HepG2 (cell line): ENCODE results near the gene XAB2. TPM values are rescaled to one million over a fixed set of nuclear protein-coding genes. Genes with fewer than 3 reads are reported as not detected.

Source experiments
- ATAC-seq: fragments of 200-7000 bp; cut with Tn5 transposase; 3 replicates; pipeline ENCODE4 v1.9.1; 2020; ENCODE audit warnings: mild to moderate bottlenecking, moderate library complexity
- BruUV-seq: library from RNA; stranded (reverse); fragments of 400-500 nt; replicated peaks from 2 replicates; lab custom pipeline; 2021; lab: Mats Ljungman, UMichigan
- CTCF ChIA-PET: fragments of 300-600 bp; formaldehyde crosslinking; extraction: SDS; loops from one replicate; lab custom pipeline; 2021; ENCODE audit warnings: low total read pairs, inconsistent platforms, low intra/inter-chr PET ratio; lab: Yijun Ruan, JAX
- POLR2A ChIA-PET: fragments of 350-600 bp; sonication (Branson Sonifier 250); formaldehyde crosslinking; loops from one replicate; lab custom pipeline; 2020; ENCODE audit warnings: antibody characterized with exemption, inconsistent platforms; lab: Yijun Ruan, JAX
- DNase-seq: peaks from one replicate; pipeline ENCODE4 v3.0.0-alpha.2; 2015; ENCODE audit warnings: low spot score
- FAIRE-seq: peaks from 3 replicates; lab custom pipeline; 2011; peaks lifted over from hg19 to GRCh38; lab: Jason Lieb, UNC
- H2AFZ ChIP-seq: one replicate; pipeline ENCODE4 v1.6.1; 2011; ENCODE audit warnings: low read length, inconsistent platforms
- H3K27ac ChIP-seq: fragments of 300-600 bp; 3 replicates; pipeline ENCODE4 v1.8.0; 2011; ENCODE audit warnings: mixed run types, mild to moderate bottlenecking, mixed read lengths, low read length, inconsistent platforms; ENCODE audit not compliant: insufficient read depth; ENCODE audit errors: extremely low read length
- H3K27me3 ChIP-seq, 2 experiments: fragments of 200-600 bp in 1 of 2; 2 replicates in 1 of 2; 3 replicates in 1 of 2; pipeline versions ENCODE4 v1.6.0 to v1.8.0; 2011; ENCODE audit warnings: low read length in 2 of 2, mild to moderate bottlenecking in 2 of 2, moderate library complexity in 2 of 2, inconsistent platforms in 1 of 2; ENCODE audit not compliant: insufficient read depth in 2 of 2, control insufficient read depth in 1 of 2
- H3K36me3 ChIP-seq, 2 experiments: fragments of 200-600 bp in 1 of 2; replicated peaks in 1 of 2; 2 replicates in 1 of 2; 3 replicates in 1 of 2; pipeline versions ENCODE4 v1.5.1 to v1.8.0; 2011; ENCODE audit warnings: low read length in 2 of 2, inconsistent platforms in 1 of 2; ENCODE audit not compliant: insufficient read depth in 2 of 2, control insufficient read depth in 1 of 2
- H3K4me1 ChIP-seq: 2 replicates; pipeline ENCODE4 v1.5.1; 2012; ENCODE audit warnings: low read length, inconsistent platforms; ENCODE audit not compliant: insufficient read depth
- H3K4me2 ChIP-seq: 2 replicates; pipeline ENCODE4 v1.6.0; 2011; ENCODE audit warnings: low read depth, low read length, inconsistent platforms
- H3K4me3 ChIP-seq, 3 experiments: fragments of 200-600 bp in 1 of 3; sonication (generic), shearing (Covaris generic) in 1 of 3; replicated peaks in 1 of 3; 2 replicates each; pipeline ENCODE4 v1.5.1; 2011 to 2016; ENCODE audit warnings: low read length in 3 of 3, inconsistent platforms in 2 of 3, low read depth in 2 of 3, mild to moderate bottlenecking in 2 of 3, control low read depth in 1 of 3, mixed read lengths in 1 of 3; ENCODE audit not compliant: insufficient read depth in 1 of 3
- H3K79me2 ChIP-seq: one replicate; pipeline ENCODE4 v1.6.1; 2011; ENCODE audit warnings: low read length, inconsistent platforms; ENCODE audit not compliant: insufficient read depth
- H3K9ac ChIP-seq: 2 replicates; pipeline ENCODE4 v1.6.0; 2011; ENCODE audit warnings: mild to moderate bottlenecking, low read depth, low read length, inconsistent platforms; ENCODE audit not compliant: insufficient read depth
- H3K9me3 ChIP-seq: 2 replicates; pipeline ENCODE4 v1.5.1; 2012; ENCODE audit warnings: mild to moderate bottlenecking, low read length
- H4K20me1 ChIP-seq: 2 replicates; pipeline ENCODE4 v1.6.0; 2011; ENCODE audit warnings: inconsistent platforms, mild to moderate bottlenecking, low read length, moderate library complexity; ENCODE audit not compliant: insufficient read depth
- PRMT3 ChIP-seq: sonication (generic); formaldehyde crosslinking; IDR thresholded peaks from 2 replicates; pipeline ENCODE4 v1.8.1; 2022; ENCODE audit warnings: low read depth, mild to moderate bottlenecking, moderate library complexity, missing genetic modification reagents, borderline replicate concordance
- SNAI1 ChIP-seq: sonication (generic); formaldehyde crosslinking; IDR thresholded peaks from 2 replicates; pipeline ENCODE4 v1.5.0; 2020; ENCODE audit warnings: mild to moderate bottlenecking, missing genetic modification reagents, borderline replicate concordance
- ZNF180 ChIP-seq: sonication (generic); formaldehyde crosslinking; IDR thresholded peaks from 2 replicates; pipeline ENCODE4 v1.4.0; 2020; ENCODE audit warnings: low read depth, missing genetic modification reagents, borderline replicate concordance
- ZNF34 ChIP-seq: sonication (generic); formaldehyde crosslinking; IDR thresholded peaks from 2 replicates; pipeline ENCODE4 v1.4.0; 2020; ENCODE audit warnings: mild to moderate bottlenecking, missing genetic modification reagents, borderline replicate concordance
- WGBS: methylation state at CpG from one replicate; pipeline ENCODE4 v1.1.6; 2017; ENCODE audit warnings: low lambda C conversion rate; 5-methylcytosine and 5-hydroxymethylcytosine counted together
- in situ Hi-C: cut with HindIII; loops from 2 replicates; pipeline ENCODE4 v1.10.0; 2017; ENCODE audit warnings: low pct_unique_long_range_greater_than_20kb; ENCODE audit not compliant: extremely low pct_ligation_motif_present
- intact Hi-C: fragments of 100-400 bp; cut with micrococcal nuclease; formaldehyde crosslinking; loops from one replicate; pipeline ENCODE4 v1.10.0; 2022; ENCODE audit not compliant: unreplicated experiment
- polyA plus RNA-seq, 8 experiments: library from polyadenylated mRNA; depleted of rRNA in 3 of 8; stranded (reverse) in 7 of 8; unstranded in 1 of 8; fragments of >200 nt; fragmentation: Illumina TruSeq in 4 of 8; extraction: Trizol in 4 of 8; gene quantifications; 2 replicates each; pipeline versions ENCODE4 v1.2.1 to v1.2.3, GENCODE V29; 2011 to 2016; ENCODE audit warnings: low read depth in 4 of 8, missing spikeins in 1 of 8, mixed read lengths in 1 of 8; ENCODE audit not compliant: insufficient read depth in 1 of 8
- total RNA-seq, 5 experiments: library from RNA; depleted of rRNA; stranded (reverse); fragments of >200 nt; fragmentation: Illumina TruSeq; extraction: Trizol; gene quantifications; 2 replicates each; pipeline ENCODE4 v1.2.3, GENCODE V29; 2016; ENCODE audit warnings: low read depth in 1 of 5
- TF ChIP-seq, protein P1 (sequence below): sonication (generic); formaldehyde crosslinking; IDR thresholded peaks from 2 replicates; pipeline ENCODE4 v1.8.0; 2022; ENCODE audit warnings: mild to moderate bottlenecking, missing genetic modification reagents, borderline replicate concordance

XAB2 gene
- total and polyA plus RNA-seq, 2 of the 13 experiments (the other 11 are each of a cell fraction or from before 2014, with no cell fraction given): 6.2 to 23.9 TPM

DNA sequence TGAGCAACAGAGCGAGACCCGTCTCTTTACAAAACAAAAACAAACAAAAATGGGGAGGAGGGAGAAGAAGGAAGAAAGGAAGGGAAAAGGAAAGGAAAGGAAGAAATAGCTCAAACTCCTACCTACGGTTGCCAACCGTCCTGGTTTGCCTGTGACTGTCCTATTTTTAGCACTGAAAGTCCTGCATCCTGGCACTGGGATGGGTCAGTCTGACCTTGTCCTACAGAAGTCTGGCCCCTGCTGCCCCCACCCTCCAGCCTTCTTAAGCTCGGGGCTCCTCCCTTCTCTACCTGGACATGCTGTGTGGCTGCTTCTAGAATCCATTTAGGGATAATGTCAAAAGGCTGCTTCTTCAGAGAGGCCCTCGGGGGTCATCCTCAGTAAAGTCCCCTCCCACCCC is 6.3 kb upstream of the XAB2 start (continued):
- TF ChIP-seq, protein P1, sequence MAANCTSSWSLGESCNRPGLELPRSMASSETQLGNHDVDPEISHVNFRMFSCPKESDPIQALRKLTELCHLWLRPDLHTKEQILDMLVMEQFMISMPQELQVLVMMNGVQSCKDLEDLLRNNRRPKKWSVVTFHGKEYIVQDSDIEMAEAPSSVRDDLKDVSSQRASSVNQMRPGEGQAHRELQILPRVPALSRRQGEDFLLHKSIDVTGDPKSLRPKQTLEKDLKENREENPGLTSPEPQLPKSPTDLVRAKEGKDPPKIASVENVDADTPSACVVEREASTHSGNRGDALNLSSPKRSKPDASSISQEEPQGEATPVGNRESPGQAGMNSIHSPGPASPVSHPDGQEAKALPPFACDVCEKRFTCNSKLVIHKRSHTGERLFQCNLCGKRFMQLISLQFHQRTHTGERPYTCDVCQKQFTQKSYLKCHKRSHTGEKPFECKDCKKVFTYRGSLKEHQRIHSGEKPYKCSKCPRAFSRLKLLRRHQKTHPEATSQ: no peak
- no peak for TF ChIP-seq PRMT3 (CRISPR knock-in tag)
- no peak for TF ChIP-seq SNAI1
- TF ChIP-seq ZNF34 (CRISPR knock-in tag): no peak

DNA sequence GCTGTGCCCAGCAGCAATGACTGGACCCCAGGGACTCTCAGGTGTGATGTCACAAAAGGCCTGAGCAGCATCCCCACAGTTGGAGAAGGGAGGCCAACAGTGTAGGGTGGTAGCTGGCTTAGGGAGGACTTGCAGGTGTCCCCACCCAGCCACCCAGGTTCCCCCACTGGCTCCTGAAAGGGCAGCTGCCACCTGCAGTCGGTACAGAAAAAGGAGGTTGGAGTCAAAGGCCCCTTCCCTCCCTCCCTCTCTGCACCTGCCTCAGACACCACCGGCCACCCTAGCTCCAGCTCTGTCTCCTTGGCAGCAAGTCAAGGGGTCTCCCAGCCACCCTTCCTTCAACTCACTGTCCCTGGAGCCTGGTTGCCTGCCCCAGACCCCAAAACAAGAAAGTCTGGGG is 4.4 kb upstream of the XAB2 start, which contains the start of gene PCP2:
TSS of gene PCP2 (minus strand) at position 22 of the 400 bp plus-strand sequence. CDS start 262 bp downstream, outside the sequence.
- FAIRE-seq (no peak), DNase-seq (no peak), ATAC-seq (no peak)
- intact Hi-C loops: no loop called here
- Histone ChIP-seq H3K9ac (no peak within 1 kb of the TSS), H3K9me3 (no peaks in the 10 kb centered on the region), H3K36me3 (peaks cover 0 to 1% of the 10 kb centered on the region in 2 experiments; a peak in 1 of 5 replicates), H4K20me1 (no peaks in the 10 kb centered on the region), H3K4me3 (no peak within 1 kb of the TSS), H3K27ac (no peak within 1 kb of the TSS), H3K27me3 (no peaks in the 10 kb centered on the region; a peak in 1 of 5 replicates), H3K4me2 (no peak within 1 kb of the TSS), H3K4me1 (peaks cover 32% of the 10 kb centered on the region), H3K79me2 (peaks cover 26% of the 10 kb centered on the region), H2AFZ (no peak within 1 kb of the TSS)
- BruUV-seq: no TSS peak
- in situ Hi-C loops: no loop called here
- TF ChIP-seq ZNF180 (CRISPR knock-in tag): no peak
- WGBS: 29% methylated on average over 2 of the region's 2 CpGs
- ChIA-PET CTCF (no interaction called here), POLR2A (interaction anchor here (1.2 to 1.5 kb wide), 2 partner anchors 10 to 15 kb away, joined by 3 to 4 read pairs; no protein-coding TSS in a partner anchor)
